ENCODE measurements around the gene ZG16. TPM values are rescaled to one million over a fixed set of nuclear protein-coding genes. Genes with fewer than 3 reads are reported as not detected.

Gene ZG16
- total and polyA plus RNA-seq, 2 of the 8 experiments (the other 6 are each of a cell fraction or from before 2014, with no cell fraction given), result not detected

GRCh38 chr16:29826342-29826695 lies 48.3 kb downstream of the ZG16 start (continued):
- TF ChIP-seq CBX8 (IDR thresholded peaks at IDR 0.05; ENCODE audit: borderline replicate concordance, low read depth, low read length), result no peak
- no peak for TF ChIP-seq YY1 (IDR thresholded peaks at IDR 0.05; ENCODE audit: low read depth, low read length)
- TF ChIP-seq RFX5 (IDR thresholded peaks at IDR 0.05; ENCODE audit: borderline replicate concordance, low read depth, low read length), result no peak
- TF ChIP-seq CHD7 (IDR thresholded peaks at IDR 0.05; ENCODE audit: insufficient replicate concordance, low read length), result no peak
- TF ChIP-seq BRCA1 (IDR thresholded peaks at IDR 0.05; ENCODE audit: low read depth, low read length), result no peak
- TF ChIP-seq CTBP2 (IDR thresholded peaks at IDR 0.05; ENCODE audit: borderline replicate concordance, insufficient read depth, insufficient read length, low read length), result no peak
- TF ChIP-seq POU5F1 (IDR thresholded peaks at IDR 0.05; ENCODE audit: low read depth, low read length), result no peak
- no peak for TF ChIP-seq SRF (IDR thresholded peaks at IDR 0.05; ENCODE audit: low read depth, low read length)
- no peak for TF ChIP-seq MAFK (IDR thresholded peaks at IDR 0.05; ENCODE audit: low read depth, low read length)
